Heart right ventricle (tissue), 16 donors: ENCODE data around the gene FAM8A1. TPM values are rescaled to one million over a fixed set of nuclear protein-coding genes. Genes with fewer than 3 reads are reported as not detected.

Experiments
- ATAC-seq, 8 donors: fragments of 200-7000 bp; cut with Tn5 transposase; one replicate each; pipeline ENCODE4 v1.9.1; 2020; ENCODE audit warnings: mild to moderate bottlenecking in 8 of 8, moderate library complexity in 8 of 8, moderate number of reproducible peaks in 1 of 8
- DNase-seq, 2 donors: peaks; one replicate each; pipeline ENCODE4 v3.0.0-alpha.2; 2020
- H3K27ac ChIP-seq, 10 donors: fragments of 200-600 bp; sonication (generic) in 2 of 10; one replicate each; pipeline versions ENCODE4 v1.5.0 to v1.8.0; 2020 to 2022; ENCODE audit warnings: mild to moderate bottlenecking in 3 of 10
- H3K27me3 ChIP-seq, 7 donors: fragments of 200-600 bp; one replicate each; pipeline ENCODE4 v1.8.0; 2021 to 2022; ENCODE audit warnings: mild to moderate bottlenecking in 2 of 7
- H3K36me3 ChIP-seq, 9 donors: fragments of 200-600 bp; sonication (generic) in 1 of 9; one replicate each; pipeline versions ENCODE4 v1.5.0 to v1.8.0; 2020 to 2022; ENCODE audit warnings: mild to moderate bottlenecking in 2 of 9
- H3K4me1 ChIP-seq, 9 donors: fragments of 200-600 bp; sonication (generic) in 1 of 9; one replicate each; pipeline versions ENCODE4 v1.5.0 to v1.8.0; 2020 to 2022; ENCODE audit warnings: mild to moderate bottlenecking in 4 of 9
- H3K4me3 ChIP-seq, 10 donors: fragments of 200-600 bp; sonication (generic) in 2 of 10; one replicate each; pipeline versions ENCODE4 v1.5.0 to v1.8.0; 2020 to 2022; ENCODE audit warnings: mild to moderate bottlenecking in 7 of 10, moderate library complexity in 2 of 10
- H3K9me3 ChIP-seq, 11 donors: fragments of 200-600 bp in 10 of 11; sonication (generic) in 2 of 11; one replicate each; pipeline versions ENCODE4 v1.5.0 to v1.8.0; 2013 to 2022; ENCODE audit warnings: mild to moderate bottlenecking in 2 of 11, control low read depth in 1 of 11, moderate library complexity in 1 of 11
- WGBS, 2 donors: extraction: QIAGEN DNeasy Blood & Tissue Kit; methylation state at CpG; one replicate each; pipeline ENCODE4 v1.1.7; 2013; ENCODE audit warnings: inconsistent platforms in 1 of 2; 5-methylcytosine and 5-hydroxymethylcytosine counted together
- intact Hi-C, 10 donors: fragments of 100-400 bp; cut with DNase I; formaldehyde crosslinking; loops; one replicate each; pipeline versions ENCODE4 v1.11.1 to v1.14.2; 2022
- polyA plus RNA-seq, 2 donors: library from polyadenylated mRNA; stranded (reverse); fragments of 200-250 nt; gene quantifications; one replicate each; pipeline ENCODE4 v1.2.3, GENCODE V29; 2013
- total RNA-seq, 10 donors: library from RNA; stranded (reverse); fragmentation: NEBNext Ultra II Directional in 3 of 10; extraction: Animal tissue kit (Norgen Biotek cat#: 25700) in 3 of 10; gene quantifications; one replicate each; pipeline versions ENCODE4 v1.2.1 to v1.2.4, GENCODE V29; 2021 to 2023
- TF ChIP-seq, protein P1 (sequence below), 9 donors: fragments of 200-600 bp; sonication (generic) in 2 of 9; IDR thresholded peaks; one replicate each; pipeline versions ENCODE4 v1.5.0 to v1.8.0; 2021 to 2022; ENCODE audit warnings: antibody characterized with exemption in 9 of 9, mild to moderate bottlenecking in 5 of 9, moderate library complexity in 1 of 9
- donor health status: Arrhythmogenic right ventricular cardiomyopathy.
- donor health status: ischemic (EF 13 %, LVEDD 7.1; RV severe dilation, severe dysfunction).
- donor health status: healthy with polysubstance abuse.
- donor health status: DM: no; HTN: yes; CAD: no.
- donor health status: DM: no; HTN: no; CAD: no.
- donor health status: ischemic (EF 25% LVEDD 6.9; RV normal size, moderate dysfunction).
- donor health status: ischemic (EF 25% LVEDD 5.7; RV mildly dilated, moderate dysfunction).
- donor health status: healthy.
- donor health status: DM: yes; HTN: yes; CAD: no.
- donor health status: Ischemic cardiomyopathy.
- donor health status: ischemic (EF 35%, LVEDD 5.7; RV mildly dilated, moderate dysfunction).
- donor health status: nonischemic (EF 11% LVEDD 7.7; RV severe dilation, severe dysfunction).
- donor health status: DM: yes; HTN: yes; CAD: no.
- donor health status: PGD.
- donor health status: ischemic (EF 29% LVEDD 5.4; RV normal size, mild dysfunction).
- donor health status: nonischemic (EF 23%, LVEDD 6.1; RV moderate dilation, normal function).

The FAM8A1 gene
- total and polyA plus RNA-seq, 12 donors: 10.0 to 23.2 (median 16.0) TPM

DNA sequence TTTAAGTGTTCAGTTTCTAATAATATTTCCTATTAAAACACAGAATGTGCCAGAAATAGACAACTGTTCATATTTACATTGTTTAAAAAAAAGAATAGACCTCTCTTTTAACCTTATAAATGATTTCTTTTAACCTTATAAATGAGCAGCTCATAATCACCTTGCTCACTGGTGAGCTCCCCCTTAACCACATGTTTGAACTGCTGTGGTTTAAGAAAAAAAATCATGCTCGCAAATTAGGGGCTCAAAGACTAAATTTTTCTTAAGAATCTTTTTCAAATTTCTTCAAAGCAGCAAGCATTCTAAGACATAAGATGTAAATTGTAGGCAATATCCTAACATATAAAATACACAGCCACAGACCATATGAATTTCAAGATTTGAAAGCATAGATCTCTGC lies 32.8 kb downstream of the FAM8A1 start:
- ATAC-seq (no peak), DNase-seq (no peak)
- TF ChIP-seq, protein P1, sequence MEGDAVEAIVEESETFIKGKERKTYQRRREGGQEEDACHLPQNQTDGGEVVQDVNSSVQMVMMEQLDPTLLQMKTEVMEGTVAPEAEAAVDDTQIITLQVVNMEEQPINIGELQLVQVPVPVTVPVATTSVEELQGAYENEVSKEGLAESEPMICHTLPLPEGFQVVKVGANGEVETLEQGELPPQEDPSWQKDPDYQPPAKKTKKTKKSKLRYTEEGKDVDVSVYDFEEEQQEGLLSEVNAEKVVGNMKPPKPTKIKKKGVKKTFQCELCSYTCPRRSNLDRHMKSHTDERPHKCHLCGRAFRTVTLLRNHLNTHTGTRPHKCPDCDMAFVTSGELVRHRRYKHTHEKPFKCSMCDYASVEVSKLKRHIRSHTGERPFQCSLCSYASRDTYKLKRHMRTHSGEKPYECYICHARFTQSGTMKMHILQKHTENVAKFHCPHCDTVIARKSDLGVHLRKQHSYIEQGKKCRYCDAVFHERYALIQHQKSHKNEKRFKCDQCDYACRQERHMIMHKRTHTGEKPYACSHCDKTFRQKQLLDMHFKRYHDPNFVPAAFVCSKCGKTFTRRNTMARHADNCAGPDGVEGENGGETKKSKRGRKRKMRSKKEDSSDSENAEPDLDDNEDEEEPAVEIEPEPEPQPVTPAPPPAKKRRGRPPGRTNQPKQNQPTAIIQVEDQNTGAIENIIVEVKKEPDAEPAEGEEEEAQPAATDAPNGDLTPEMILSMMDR (IDR thresholded peaks at IDR 0.05): no peak
- intact Hi-C loops: no loop called here
- Histone ChIP-seq H3K4me3 (no peak overlapping the region), H3K27ac (no peak overlapping the region), H3K4me1 (peaks cover 0 to 38% (median 12%) of the 10 kb centered on the region in 9 donors), H3K36me3 (peaks cover 0 to 92% (median 25%) of the 10 kb centered on the region in 9 donors), H3K27me3 (no peaks in the 10 kb centered on the region), H3K9me3 (no peaks in the 10 kb centered on the region)
- 88 to 97% methylated on average over 1 of the region's 1 CpG for WGBS, 2 donors

DNA sequence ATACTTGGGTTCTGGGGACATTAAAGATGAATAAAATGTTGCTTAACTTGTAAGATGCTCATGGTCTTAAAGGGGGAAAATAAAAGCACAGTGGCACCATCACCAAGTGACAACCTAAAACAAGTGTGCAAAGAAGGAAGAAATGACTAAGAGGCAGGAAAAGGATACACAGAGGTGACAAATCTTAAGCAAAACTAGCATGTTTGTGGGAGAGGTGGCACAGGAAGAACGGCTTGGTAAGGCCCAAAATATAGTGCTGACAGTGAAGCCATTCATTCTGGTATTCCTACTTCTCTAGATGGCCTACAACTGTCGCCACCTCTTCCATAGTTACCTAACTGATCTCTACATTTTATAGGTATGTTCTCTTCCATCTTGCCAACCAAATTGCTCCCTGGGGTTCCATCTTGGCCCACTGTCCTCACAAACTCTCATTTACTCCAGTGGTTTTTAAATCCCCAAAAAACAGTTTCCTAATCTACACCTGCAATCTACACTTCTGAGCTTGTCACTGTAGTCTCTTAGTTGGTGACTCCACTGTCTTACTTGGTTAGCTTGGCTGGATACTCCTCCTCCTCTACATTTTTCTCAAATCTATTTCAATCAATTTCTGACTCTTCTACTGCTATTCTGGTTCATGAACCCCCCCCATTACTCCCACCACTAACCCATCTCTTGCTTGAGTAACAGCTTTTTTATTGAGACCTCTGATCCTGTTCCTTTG lies 33.5 kb downstream of the FAM8A1 start:
- Histone ChIP-seq H3K4me1 (peaks cover 0 to 37% (median 19%) of the 10 kb centered on the region in 9 donors), H3K36me3 (peaks cover 0 to 92% (median 19%) of the 10 kb centered on the region in 9 donors), H3K4me3 (no peak overlapping the region), H3K27ac (peak overlapping the region in 1 of 10 donors; percentile 11), H3K27me3 (no peaks in the 10 kb centered on the region), H3K9me3 (no peaks in the 10 kb centered on the region)
- TF ChIP-seq, protein P1 (IDR thresholded peaks at IDR 0.05): no peak
- 83 to 84% methylated on average over 2 of the region's 2 CpGs for WGBS, 2 donors
- no peak for DNase-seq
- intact Hi-C loops: loop anchor here in 1 of 10 donors (1.0 kb wide), 1 partner anchor 27 kb away; no protein-coding TSS in a partner anchor
- ATAC-seq: no peak

DNA sequence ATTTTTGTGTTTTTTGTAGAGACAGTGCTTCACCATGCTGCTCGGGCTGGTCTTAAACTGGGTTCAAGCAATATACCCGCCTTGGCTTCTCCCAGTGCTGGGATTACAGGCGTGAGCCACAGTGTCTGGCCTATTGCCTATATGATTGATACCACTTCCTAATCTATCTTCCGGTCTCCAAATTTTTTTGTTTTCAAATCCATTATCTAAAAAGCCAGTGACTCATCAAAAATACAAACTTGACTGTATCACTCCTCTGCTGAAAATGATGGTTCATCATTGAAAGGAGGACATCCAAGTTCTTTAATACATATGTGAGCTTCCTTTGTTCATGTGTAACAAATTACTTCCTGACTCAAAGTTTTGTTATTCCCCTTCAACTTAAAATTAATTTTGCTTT lies 35.5 kb downstream of the FAM8A1 start:
- WGBS, 2 donors: 98% methylated on average over 4 of the region's 4 CpGs
- H3K36me3 ChIP-seq: peaks cover 0 to 92% (median 26%) of the 10 kb centered on the region in 9 donors

DNA sequence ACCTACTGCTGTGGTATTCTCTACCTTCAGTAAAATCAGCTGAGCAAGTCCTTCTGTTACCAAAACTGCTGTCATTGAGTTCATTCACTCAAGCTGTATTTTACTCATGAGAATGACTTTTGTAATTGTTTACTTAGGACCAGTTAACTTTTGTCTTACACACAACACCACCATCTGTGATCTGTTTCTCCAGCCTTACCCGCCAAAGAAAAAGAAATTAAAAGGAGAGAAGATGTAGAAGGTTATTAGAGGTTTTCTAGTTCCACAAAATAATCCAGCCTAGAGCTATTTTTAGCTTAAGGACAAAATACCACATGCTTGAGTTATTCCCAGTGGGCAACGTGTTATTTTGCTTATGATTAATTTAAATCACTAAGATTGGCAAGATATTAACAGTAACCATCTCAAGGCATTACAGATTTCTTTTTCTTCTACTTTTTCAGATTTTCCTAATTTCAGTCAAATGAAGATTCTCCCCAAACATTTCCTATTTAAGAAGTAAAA lies 38.2 kb downstream of the FAM8A1 start:
- no peak for DNase-seq
- 41 to 61% methylated on average over 2 of the region's 2 CpGs for WGBS, 2 donors
- TF ChIP-seq, protein P1 (IDR thresholded peaks at IDR 0.05): no peak
- H3K36me3 ChIP-seq: peaks cover 0 to 93% (median 28%) of the 10 kb centered on the region in 9 donors
- no peaks in the 10 kb centered on the region for H3K27me3 ChIP-seq
- H3K27ac ChIP-seq: peak overlapping the region in 2 of 10 donors; percentile 23 to 56
- intact Hi-C loops: no loop called here
- no peaks in the 10 kb centered on the region for H3K9me3 ChIP-seq
- H3K4me3 ChIP-seq: no peak overlapping the region
- H3K4me1 ChIP-seq: peaks cover 0 to 24% (median 13%) of the 10 kb centered on the region in 9 donors
- ATAC-seq: peak in 1 of 8 donors; percentile 44

More for the DNA sequence above, 35.5 kb downstream of the FAM8A1 start:
- Histone ChIP-seq H3K4me3 (no peak overlapping the region), H3K9me3 (no peaks in the 10 kb centered on the region), H3K4me1 (peaks cover 0 to 32% (median 20%) of the 10 kb centered on the region in 9 donors), H3K27me3 (no peaks in the 10 kb centered on the region), H3K27ac (no peak overlapping the region)
- DNase-seq (no peak), ATAC-seq (no peak)
- intact Hi-C loops: no loop called here
- TF ChIP-seq, protein P1 (IDR thresholded peaks at IDR 0.05): no peak
